ENCODE data around the gene TTC39A. TPM values are rescaled to one million over a fixed set of nuclear protein-coding genes. Genes with fewer than 3 reads are reported as not detected.
"Not testable (repeated sequence)": the region's sequence is repeated elsewhere in the genome, so short reads cannot be mapped to it uniquely, and the experiment has no call there.

TTC39A gene
- total RNA-seq, 2 donors from 2014 or later: 65.0 to 78.4 TPM

GRCh38 chr1:51263147-51263877 is 67.0 kb downstream of the TTC39A start:
- H3K27ac ChIP-seq: no peak overlapping the region
- H3K9me3 ChIP-seq: no peaks in the 10 kb centered on the region
- 57% methylated on average over 4 of the region's 4 CpGs for WGBS
- no peak overlapping the region for H3K4me3 ChIP-seq
- no peaks in the 10 kb centered on the region for H3K27me3 ChIP-seq (replicated peaks; ENCODE audit: insufficient read depth)
- intact Hi-C loops (cut with DNase I): no loop called here
- no peaks in the 10 kb centered on the region for H3K36me3 ChIP-seq
- TF ChIP-seq CTCF (IDR thresholded peaks at IDR 0.05) (no peak), POLR2A (IDR thresholded peaks at IDR 0.05) (no peak), POLR2AphosphoS5 (IDR thresholded peaks at IDR 0.05) (no peak)
- no peak for DNase-seq (ENCODE audit: low spot score)
- H3K4me1 ChIP-seq (replicated peaks): no peaks in the 10 kb centered on the region

- Histone ChIP-seq H3K27me3 (replicated peaks; ENCODE audit: insufficient read depth) (no peaks in the 10 kb centered on the region), H3K4me3 (no peak overlapping the region), H3K9me3 (no peaks in the 10 kb centered on the region), H3K4me1 (replicated peaks) (no peaks in the 10 kb centered on the region), H3K27ac (no peak overlapping the region), H3K36me3 (no peaks in the 10 kb centered on the region)
- intact Hi-C loops (cut with DNase I): no loop called here
- no peak for TF ChIP-seq POLR2A (IDR thresholded peaks at IDR 0.05)
- TF ChIP-seq CTCF (IDR thresholded peaks at IDR 0.05): no peak
- no peak for TF ChIP-seq POLR2AphosphoS5 (IDR thresholded peaks at IDR 0.05)
- WGBS: 52% methylated on average over 3 of the region's 3 CpGs
- DNase-seq (ENCODE audit: low spot score): no peak
Observed at GRCh38 chr1:51255331-51255730, 75.0 kb downstream of the TTC39A start.

- TF ChIP-seq POLR2AphosphoS5 (IDR thresholded peaks at IDR 0.05) (no peak), CTCF (IDR thresholded peaks at IDR 0.05) (no peak), POLR2A (IDR thresholded peaks at IDR 0.05) (no peak)
- no peak overlapping the region for H3K27ac ChIP-seq
- no peaks in the 10 kb centered on the region for H3K27me3 ChIP-seq (replicated peaks; ENCODE audit: insufficient read depth)
- no peaks in the 10 kb centered on the region for H3K9me3 ChIP-seq
- WGBS: 86% methylated on average over 5 of the region's 5 CpGs
- intact Hi-C loops (cut with DNase I): no loop called here
- H3K4me1 ChIP-seq (replicated peaks): no peaks in the 10 kb centered on the region
- no peak for DNase-seq (ENCODE audit: low spot score)
- H3K36me3 ChIP-seq: no peaks in the 10 kb centered on the region
- H3K4me3 ChIP-seq: no peak overlapping the region
Observed at GRCh38 chr1:51253691-51254090, 76.7 kb downstream of the TTC39A start.

GRCh38 chr1:51252366-51252765 is 78.0 kb downstream of the TTC39A start:
- Histone ChIP-seq H3K27me3 (replicated peaks; ENCODE audit: insufficient read depth) (no peaks in the 10 kb centered on the region), H3K27ac (no peak overlapping the region), H3K36me3 (no peaks in the 10 kb centered on the region), H3K4me1 (replicated peaks) (no peaks in the 10 kb centered on the region), H3K4me3 (no peak overlapping the region), H3K9me3 (no peaks in the 10 kb centered on the region)
- 92% methylated on average over 6 of the region's 6 CpGs for WGBS
- intact Hi-C loops (cut with DNase I): no loop called here
- TF ChIP-seq CTCF (IDR thresholded peaks at IDR 0.05): no peak
- no peak for TF ChIP-seq POLR2AphosphoS5 (IDR thresholded peaks at IDR 0.05)
- TF ChIP-seq POLR2A (IDR thresholded peaks at IDR 0.05): no peak
- no peak for DNase-seq (ENCODE audit: low spot score)

GRCh38 chr1:51251165-51251564 is 79.2 kb downstream of the TTC39A start:
- not testable (repeated sequence) for H3K4me1 ChIP-seq (replicated peaks)

GRCh38 chr1:51250729-51251128 is 79.6 kb downstream of the TTC39A start:
- H3K27me3 ChIP-seq (replicated peaks; ENCODE audit: insufficient read depth); DNase-seq (ENCODE audit: low spot score); H3K27ac ChIP-seq; H3K36me3 ChIP-seq; H3K9me3 ChIP-seq; H3K4me1 ChIP-seq (replicated peaks); H3K4me3 ChIP-seq; intact Hi-C loops (cut with DNase I): not testable (repeated sequence)
- WGBS: 97% methylated on average over 14 of the region's 14 CpGs

More at GRCh38 chr1:51251165-51251564, 79.2 kb downstream of the TTC39A start:
- H3K27ac ChIP-seq; H3K9me3 ChIP-seq; H3K27me3 ChIP-seq (replicated peaks; ENCODE audit: insufficient read depth); H3K4me3 ChIP-seq; H3K36me3 ChIP-seq; DNase-seq (ENCODE audit: low spot score); intact Hi-C loops (cut with DNase I): not testable (repeated sequence)
- WGBS: 98% methylated on average over 20 of the region's 20 CpGs
